ENCODE results near the gene RAB42. TPM values are rescaled to one million over a fixed set of nuclear protein-coding genes. Genes with fewer than 3 reads are reported as not detected.
"Not testable (repeated sequence)": the region's sequence is repeated elsewhere in the genome, so short reads cannot be mapped to it uniquely, and the experiment has no call there.

The RAB42 gene
- polyA plus RNA-seq, 3 donors: 0.12 to 0.23 TPM; not detected in 1

GRCh38 chr1:28592321-28593071 is 431 bp downstream of the RAB42 start:
- Histone ChIP-seq H3K79me2 (ENCODE audit: insufficient read depth, low read length) (no peaks in the 10 kb centered on the region), H3K9me3 (replicated peaks in 1 of 2; ENCODE audit: control insufficient read depth in 1 of 2, insufficient read depth in 1 of 2, low read length in 2 of 2) (no peaks in the 10 kb centered on the region), H3K9ac (ENCODE audit: insufficient read depth, low read length, poor library complexity, severe bottlenecking) (peak overlapping the region; percentile 53), H3K4me2 (replicated peaks; ENCODE audit: extremely low read depth, low read length, poor library complexity, severe bottlenecking) (peak overlapping the region; percentile 78), H3K27me3 (ENCODE audit: control insufficient read depth in 2 of 2, insufficient read depth in 2 of 2, low read length in 2 of 2) (peaks cover 0 to 5% of the 10 kb centered on the region in 2 donors), H4K20me1 (ENCODE audit: insufficient read depth, low read length) (no peaks in the 10 kb centered on the region), H3K36me3 (replicated peaks in 1 of 2; ENCODE audit: control insufficient read depth in 1 of 2, insufficient read depth in 2 of 2, low read length in 2 of 2) (no peaks in the 10 kb centered on the region), H3K4me1 (ENCODE audit: control insufficient read depth in 1 of 2, insufficient read depth in 2 of 2, low read length in 2 of 2) (peaks cover 23 to 30% of the 10 kb centered on the region in 2 donors), H3K27ac (ENCODE audit: low read depth in 1 of 2, low read length in 2 of 2) (no peak overlapping the region), H2AFZ (ENCODE audit: insufficient read depth, low read depth, low read length, poor library complexity, severe bottlenecking) (peak overlapping the region; percentile 88), H3K4me3 (replicated peaks in 1 of 3; ENCODE audit: low read depth in 2 of 3, low read length in 3 of 3) (peak overlapping the region; percentile 36 to 73 (median 49))
- Mint-ChIP-seq H3K4me1 (peaks cover 26% of the 10 kb centered on the region), H3K27me3 (ENCODE audit: low read depth in 3 of 3) (peaks cover 4 to 9% (median 8%) of the 10 kb centered on the region in 3 donors), H3K27ac (peak overlapping the region in 2 of 7 donors; percentile 35 to 45), H3K9me3 (no peaks in the 10 kb centered on the region), H3K36me3 (peaks cover 3 to 5% of the 10 kb centered on the region in 2 donors), H3K4me3 (peak overlapping the region; percentile 86 to 90)
- intact Hi-C loops (cut with micrococcal nuclease): no loop called here
- 5% methylated on average over 80 of the region's 81 CpGs for WGBS (ENCODE audit: insufficient coverage)
- no peak for DNase-seq
- TF ChIP-seq, protein P1, sequence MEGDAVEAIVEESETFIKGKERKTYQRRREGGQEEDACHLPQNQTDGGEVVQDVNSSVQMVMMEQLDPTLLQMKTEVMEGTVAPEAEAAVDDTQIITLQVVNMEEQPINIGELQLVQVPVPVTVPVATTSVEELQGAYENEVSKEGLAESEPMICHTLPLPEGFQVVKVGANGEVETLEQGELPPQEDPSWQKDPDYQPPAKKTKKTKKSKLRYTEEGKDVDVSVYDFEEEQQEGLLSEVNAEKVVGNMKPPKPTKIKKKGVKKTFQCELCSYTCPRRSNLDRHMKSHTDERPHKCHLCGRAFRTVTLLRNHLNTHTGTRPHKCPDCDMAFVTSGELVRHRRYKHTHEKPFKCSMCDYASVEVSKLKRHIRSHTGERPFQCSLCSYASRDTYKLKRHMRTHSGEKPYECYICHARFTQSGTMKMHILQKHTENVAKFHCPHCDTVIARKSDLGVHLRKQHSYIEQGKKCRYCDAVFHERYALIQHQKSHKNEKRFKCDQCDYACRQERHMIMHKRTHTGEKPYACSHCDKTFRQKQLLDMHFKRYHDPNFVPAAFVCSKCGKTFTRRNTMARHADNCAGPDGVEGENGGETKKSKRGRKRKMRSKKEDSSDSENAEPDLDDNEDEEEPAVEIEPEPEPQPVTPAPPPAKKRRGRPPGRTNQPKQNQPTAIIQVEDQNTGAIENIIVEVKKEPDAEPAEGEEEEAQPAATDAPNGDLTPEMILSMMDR (IDR thresholded peaks at IDR 0.05): no peak

- H3K36me3 Mint-ChIP-seq; H3K4me2 ChIP-seq (replicated peaks; ENCODE audit: extremely low read depth, low read length, poor library complexity, severe bottlenecking); H3K27me3 ChIP-seq (ENCODE audit: control insufficient read depth in 2 of 2, insufficient read depth in 2 of 2, low read length in 2 of 2); H3K9me3 Mint-ChIP-seq; H3K27ac Mint-ChIP-seq; H3K9ac ChIP-seq (ENCODE audit: insufficient read depth, low read length, poor library complexity, severe bottlenecking); H3K36me3 ChIP-seq (replicated peaks in 1 of 2; ENCODE audit: control insufficient read depth in 1 of 2, insufficient read depth in 2 of 2, low read length in 2 of 2); H3K27ac ChIP-seq (ENCODE audit: low read depth in 1 of 2, low read length in 2 of 2); H3K79me2 ChIP-seq (ENCODE audit: insufficient read depth, low read length); H2AFZ ChIP-seq (ENCODE audit: insufficient read depth, low read depth, low read length, poor library complexity, severe bottlenecking); intact Hi-C loops (cut with micrococcal nuclease); H3K27me3 Mint-ChIP-seq (ENCODE audit: low read depth in 3 of 3); DNase-seq; H3K9me3 ChIP-seq (replicated peaks in 1 of 2; ENCODE audit: control insufficient read depth in 1 of 2, insufficient read depth in 1 of 2, low read length in 2 of 2); H4K20me1 ChIP-seq (ENCODE audit: insufficient read depth, low read length); H3K4me3 ChIP-seq (replicated peaks in 1 of 3; ENCODE audit: low read depth in 2 of 3, low read length in 3 of 3); H3K4me3 Mint-ChIP-seq: not testable (repeated sequence)
- peaks cover 26% of the 10 kb centered on the region for H3K4me1 Mint-ChIP-seq
- H3K4me1 ChIP-seq (ENCODE audit: control insufficient read depth in 1 of 2, insufficient read depth in 2 of 2, low read length in 2 of 2): peaks cover 23 to 30% of the 10 kb centered on the region in 2 donors
- 100% methylated on average over 1 of the region's 3 CpGs for WGBS (ENCODE audit: insufficient coverage)
These were observed 1.9 kb downstream of the RAB42 start for GRCh38 chr1:28593988-28594356.

DNA sequence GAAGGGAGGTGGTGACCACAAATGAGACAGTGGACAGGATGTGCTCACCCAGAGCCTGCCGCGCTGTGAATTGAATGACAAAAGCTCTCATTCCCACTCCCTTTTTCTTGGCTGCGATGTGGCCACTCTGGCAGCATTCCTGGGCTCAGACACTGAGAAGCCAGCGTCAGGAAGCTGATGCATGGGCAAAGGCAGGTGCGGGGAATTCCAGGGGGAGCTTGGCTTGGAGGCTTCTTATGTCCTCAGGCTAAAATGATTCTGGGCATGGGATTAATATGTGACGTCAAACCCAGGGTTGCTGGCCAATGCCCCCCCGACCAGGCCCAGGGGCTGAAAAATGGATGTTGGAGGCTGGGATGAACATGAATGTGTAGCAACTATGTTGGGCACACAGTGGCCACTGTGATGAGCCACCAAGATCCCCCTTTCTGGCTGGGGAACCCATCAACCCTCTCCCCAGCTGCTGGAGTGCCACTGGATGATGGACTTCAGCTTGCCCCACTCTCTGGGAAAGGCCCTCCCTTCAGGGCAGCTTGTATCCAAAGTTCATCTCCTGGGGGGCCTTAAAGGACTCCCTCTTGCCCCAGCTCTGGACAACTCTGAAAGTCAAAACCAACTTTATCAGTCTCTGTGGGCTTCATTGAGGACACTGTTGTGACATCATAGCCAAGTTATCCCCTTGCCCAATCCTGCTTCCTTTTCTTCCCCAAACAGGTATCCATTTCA is 2.8 kb downstream of the RAB42 start:
- H3K9me3 Mint-ChIP-seq; H3K9me3 ChIP-seq (replicated peaks in 1 of 2; ENCODE audit: control insufficient read depth in 1 of 2, insufficient read depth in 1 of 2, low read length in 2 of 2); H2AFZ ChIP-seq (ENCODE audit: insufficient read depth, low read depth, low read length, poor library complexity, severe bottlenecking); DNase-seq; H3K36me3 Mint-ChIP-seq; H3K9ac ChIP-seq (ENCODE audit: insufficient read depth, low read length, poor library complexity, severe bottlenecking); H4K20me1 ChIP-seq (ENCODE audit: insufficient read depth, low read length); H3K4me2 ChIP-seq (replicated peaks; ENCODE audit: extremely low read depth, low read length, poor library complexity, severe bottlenecking); H3K36me3 ChIP-seq (replicated peaks in 1 of 2; ENCODE audit: control insufficient read depth in 1 of 2, insufficient read depth in 2 of 2, low read length in 2 of 2); H3K27me3 Mint-ChIP-seq (ENCODE audit: low read depth in 3 of 3); H3K27ac Mint-ChIP-seq; H3K4me3 Mint-ChIP-seq; H3K4me3 ChIP-seq (replicated peaks in 1 of 3; ENCODE audit: low read depth in 2 of 3, low read length in 3 of 3); H3K79me2 ChIP-seq (ENCODE audit: insufficient read depth, low read length); H3K27me3 ChIP-seq (ENCODE audit: control insufficient read depth in 2 of 2, insufficient read depth in 2 of 2, low read length in 2 of 2); H3K27ac ChIP-seq (ENCODE audit: low read depth in 1 of 2, low read length in 2 of 2): not testable (repeated sequence)
- H3K4me1 ChIP-seq (ENCODE audit: control insufficient read depth in 1 of 2, insufficient read depth in 2 of 2, low read length in 2 of 2): peaks cover 23 to 30% of the 10 kb centered on the region in 2 donors
- intact Hi-C loops (cut with micrococcal nuclease): loop anchor here in 1 of 2 donors (5.0 kb wide), 1 partner anchor 78 kb away; no protein-coding TSS in a partner anchor
- peaks cover 26% of the 10 kb centered on the region for H3K4me1 Mint-ChIP-seq
- WGBS (ENCODE audit: insufficient coverage): 92% methylated on average over 3 of the region's 7 CpGs

Measured in CD14-positive monocyte (primary cell).